PFSK-1 (cell line): ENCODE results near the gene ANKRD10.
A peak's percentile ranks its signal among the peaks of the same experiment; 100 is the strongest.

Experiments
- FOXP2 ChIP-seq: optimal IDR thresholded peaks from 2 replicates; pipeline ENCODE3; 2011; ENCODE audit warnings: borderline replicate concordance, control low read depth, inconsistent platforms; ENCODE audit not compliant: insufficient read depth; ENCODE audit errors: extremely low read length, extremely low read depth
- POLR2AphosphoS5 ChIP-seq: IDR thresholded peaks from 2 replicates; pipeline ENCODE4 v1.6.1; 2012; ENCODE audit warnings: low read depth, mild to moderate bottlenecking, control low read depth, low read length, moderate library complexity
- SIN3A ChIP-seq: IDR thresholded peaks from 2 replicates; pipeline ENCODE4 v1.6.1; 2012; ENCODE audit warnings: mild to moderate bottlenecking, low read length, moderate library complexity, borderline replicate concordance; ENCODE audit not compliant: insufficient read depth
- TAF1 ChIP-seq: IDR thresholded peaks from 2 replicates; pipeline ENCODE4 v1.6.1; 2012; ENCODE audit warnings: low read length, control low read depth, borderline replicate concordance; ENCODE audit not compliant: insufficient read depth
- TF ChIP-seq, protein P1 (sequence below), 2 experiments: IDR thresholded peaks; 2 replicates each; pipeline versions ENCODE4 v1.6.1 to v1.8.0; 2011 to 2012; ENCODE audit warnings: low read depth in 2 of 2, low read length in 2 of 2, control low read depth in 1 of 2, inconsistent platforms in 1 of 2, mild to moderate bottlenecking in 1 of 2, moderate library complexity in 1 of 2; ENCODE audit not compliant: insufficient read depth in 1 of 2

Gene ANKRD10

DNA sequence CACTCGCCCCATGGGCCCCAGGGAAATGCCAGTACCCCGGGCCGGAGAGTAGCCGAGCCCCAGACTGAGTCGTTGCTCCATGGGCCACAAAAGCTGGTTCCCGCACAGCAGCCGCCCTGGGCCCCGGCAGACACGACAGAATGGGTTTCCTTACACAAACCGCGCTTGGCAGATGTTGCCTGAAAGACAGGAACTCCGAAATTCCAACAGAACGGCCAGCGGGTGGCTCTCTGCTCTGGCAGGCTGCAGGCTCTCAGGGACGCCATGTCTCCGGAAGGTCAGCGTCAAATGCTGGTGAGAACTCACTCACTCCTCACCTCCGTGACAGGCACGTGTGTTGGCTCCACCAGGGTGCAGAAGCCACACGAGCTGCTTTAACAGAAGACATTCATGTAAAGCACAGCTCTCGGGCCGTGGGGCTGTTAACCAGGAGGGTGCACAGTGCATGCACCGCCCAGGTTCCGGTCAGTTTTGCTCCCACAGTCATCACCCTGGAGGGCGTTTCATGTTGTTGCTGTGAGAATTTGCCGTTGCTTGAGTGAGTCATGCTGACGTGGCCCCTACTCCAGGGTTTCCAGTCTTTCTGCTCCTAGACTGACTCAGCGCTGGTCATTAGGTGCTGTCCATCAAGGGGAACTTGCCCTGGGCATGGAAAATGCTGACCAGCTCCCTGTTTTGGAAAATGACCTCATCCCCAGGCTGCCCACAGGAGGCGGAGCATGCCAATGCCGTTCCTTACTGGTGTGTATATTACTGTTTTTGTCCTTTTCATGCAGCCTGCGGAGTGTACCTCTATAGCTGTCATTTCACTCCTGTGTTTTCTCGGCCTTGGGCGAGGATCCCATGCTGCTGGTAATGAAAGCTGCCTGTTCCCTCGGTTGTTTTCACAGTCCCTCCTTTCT, 44.8 kb downstream of the ANKRD10 start:
- TF ChIP-seq TAF1: no peak
- TF ChIP-seq FOXP2: peak; percentile 39
- TF ChIP-seq, protein P1, sequence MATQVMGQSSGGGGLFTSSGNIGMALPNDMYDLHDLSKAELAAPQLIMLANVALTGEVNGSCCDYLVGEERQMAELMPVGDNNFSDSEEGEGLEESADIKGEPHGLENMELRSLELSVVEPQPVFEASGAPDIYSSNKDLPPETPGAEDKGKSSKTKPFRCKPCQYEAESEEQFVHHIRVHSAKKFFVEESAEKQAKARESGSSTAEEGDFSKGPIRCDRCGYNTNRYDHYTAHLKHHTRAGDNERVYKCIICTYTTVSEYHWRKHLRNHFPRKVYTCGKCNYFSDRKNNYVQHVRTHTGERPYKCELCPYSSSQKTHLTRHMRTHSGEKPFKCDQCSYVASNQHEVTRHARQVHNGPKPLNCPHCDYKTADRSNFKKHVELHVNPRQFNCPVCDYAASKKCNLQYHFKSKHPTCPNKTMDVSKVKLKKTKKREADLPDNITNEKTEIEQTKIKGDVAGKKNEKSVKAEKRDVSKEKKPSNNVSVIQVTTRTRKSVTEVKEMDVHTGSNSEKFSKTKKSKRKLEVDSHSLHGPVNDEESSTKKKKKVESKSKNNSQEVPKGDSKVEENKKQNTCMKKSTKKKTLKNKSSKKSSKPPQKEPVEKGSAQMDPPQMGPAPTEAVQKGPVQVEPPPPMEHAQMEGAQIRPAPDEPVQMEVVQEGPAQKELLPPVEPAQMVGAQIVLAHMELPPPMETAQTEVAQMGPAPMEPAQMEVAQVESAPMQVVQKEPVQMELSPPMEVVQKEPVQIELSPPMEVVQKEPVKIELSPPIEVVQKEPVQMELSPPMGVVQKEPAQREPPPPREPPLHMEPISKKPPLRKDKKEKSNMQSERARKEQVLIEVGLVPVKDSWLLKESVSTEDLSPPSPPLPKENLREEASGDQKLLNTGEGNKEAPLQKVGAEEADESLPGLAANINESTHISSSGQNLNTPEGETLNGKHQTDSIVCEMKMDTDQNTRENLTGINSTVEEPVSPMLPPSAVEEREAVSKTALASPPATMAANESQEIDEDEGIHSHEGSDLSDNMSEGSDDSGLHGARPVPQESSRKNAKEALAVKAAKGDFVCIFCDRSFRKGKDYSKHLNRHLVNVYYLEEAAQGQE (IDR thresholded peaks at IDR 0.05; ENCODE audit: insufficient read depth in 1 of 2, low read depth in 2 of 2, low read length in 2 of 2): peak in 1 of 2 experiments; percentile 64; a peak in 1 of 4 replicates
- TF ChIP-seq POLR2AphosphoS5: peak; percentile 34; the same call in 1 of the 2 replicates
- TF ChIP-seq SIN3A: no peak

DNA sequence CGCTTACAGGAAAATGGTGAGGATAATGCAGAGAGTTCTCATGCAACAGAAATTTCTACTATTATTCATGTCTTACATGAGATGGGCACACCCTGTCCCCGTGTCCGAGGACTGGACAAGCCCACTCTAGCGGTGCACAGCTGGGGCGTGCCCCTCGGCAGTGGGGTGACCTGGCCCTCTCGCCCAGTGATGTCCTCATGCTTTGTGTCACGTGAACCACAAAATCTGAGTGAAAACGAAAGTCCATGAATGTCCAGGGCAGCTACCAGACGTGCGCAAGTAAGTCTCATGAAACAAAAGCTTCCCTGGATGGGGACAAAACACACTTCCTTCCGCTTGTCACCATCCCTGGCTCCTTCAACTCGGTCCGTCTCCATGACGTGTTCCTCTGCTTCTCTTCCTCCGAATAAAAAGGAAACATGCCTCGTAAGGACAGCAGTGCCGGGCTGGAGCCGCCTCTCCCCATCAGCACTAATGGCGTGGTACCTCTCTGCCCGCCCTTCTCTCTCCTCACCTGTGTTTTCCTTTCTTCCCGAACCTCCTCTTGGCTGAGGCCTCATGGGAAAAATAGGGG, 45.6 kb downstream of the ANKRD10 start:
- no peak for TF ChIP-seq SIN3A
- TF ChIP-seq, protein P1 (IDR thresholded peaks at IDR 0.05; ENCODE audit: insufficient read depth in 1 of 2, low read depth in 2 of 2, low read length in 2 of 2): no peak
- no peak for TF ChIP-seq TAF1
- no peak for TF ChIP-seq FOXP2
- TF ChIP-seq POLR2AphosphoS5: no peak

- TF ChIP-seq, protein P1 (IDR thresholded peaks at IDR 0.05; ENCODE audit: insufficient read depth in 1 of 2, low read depth in 2 of 2, low read length in 2 of 2): no peak
- no peak for TF ChIP-seq SIN3A
- no peak for TF ChIP-seq FOXP2
- TF ChIP-seq TAF1: no peak
- no peak for TF ChIP-seq POLR2AphosphoS5
Measured at GRCh38 chr13:110868720-110869119, 46.1 kb downstream of the ANKRD10 start.

DNA sequence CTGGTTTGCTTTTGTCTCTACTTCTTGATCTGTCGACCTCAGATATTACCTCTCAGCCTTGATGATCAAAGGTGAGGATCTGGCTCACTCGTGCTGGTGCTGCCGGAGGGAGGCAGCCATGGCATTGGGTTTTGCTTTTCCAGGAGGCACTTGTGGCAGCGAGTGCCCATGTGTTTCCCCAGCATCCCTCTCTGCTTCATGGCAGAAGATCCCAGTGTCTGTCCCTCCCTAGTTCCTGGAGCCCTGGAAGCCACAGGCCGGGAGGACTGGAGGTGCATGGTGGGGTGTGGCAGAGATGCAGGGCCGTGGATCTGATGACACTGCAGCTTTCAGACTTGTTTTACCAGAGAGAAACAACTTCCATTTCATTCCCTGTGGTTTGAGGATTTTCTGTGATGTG, 47.5 kb downstream of the ANKRD10 start:
- TF ChIP-seq, protein P1 (IDR thresholded peaks at IDR 0.05; ENCODE audit: insufficient read depth in 1 of 2, low read depth in 2 of 2, low read length in 2 of 2): no peak
- TF ChIP-seq SIN3A: no peak
- no peak for TF ChIP-seq TAF1
